GM23338 (cell line): Measurements from ENCODE around the gene SGO1. TPM values are rescaled to one million over a fixed set of nuclear protein-coding genes. Genes with fewer than 3 reads are reported as not detected.

Experiments used
- ATAC-seq: fragments of 200-7000 bp; cut with Tn5 transposase; 3 replicates; pipeline ENCODE4 v1.9.1; 2020
- DNase-seq: peaks from one replicate; pipeline ENCODE4 v3.0.0-alpha.2; 2015; ENCODE audit warnings: low spot score
- H2AFZ ChIP-seq: fragments of 200-600 bp; sonication (generic); 2 replicates; pipeline ENCODE4 v1.8.0; 2016; ENCODE audit warnings: antibody characterized with exemption, mild to moderate bottlenecking, moderate library complexity
- H3F3A ChIP-seq: fragments of 200-600 bp; sonication (generic); replicated peaks from 2 replicates; pipeline ENCODE4 v1.8.0; 2017; ENCODE audit warnings: antibody characterized with exemption, mixed run types, low read depth
- H3K27ac ChIP-seq: fragments of 200-600 bp; sonication (generic); 2 replicates; pipeline ENCODE4 v1.6.1; 2016; ENCODE audit warnings: low read depth
- H3K27me3 ChIP-seq: fragments of 200-600 bp; sonication (generic); 2 replicates; pipeline ENCODE4 v1.8.0; 2016; ENCODE audit warnings: mild to moderate bottlenecking, mixed run types, moderate library complexity; ENCODE audit not compliant: insufficient read depth
- H3K36me3 ChIP-seq: fragments of 200-600 bp; sonication (generic); 2 replicates; pipeline ENCODE4 v1.8.0; 2016; ENCODE audit warnings: mild to moderate bottlenecking; ENCODE audit not compliant: insufficient read depth
- H3K4me1 ChIP-seq: fragments of 200-600 bp; sonication (generic); 2 replicates; pipeline ENCODE4 v1.8.0; 2016; ENCODE audit warnings: mild to moderate bottlenecking, moderate library complexity; ENCODE audit not compliant: insufficient read depth
- H3K4me2 ChIP-seq: fragments of 200-600 bp; sonication (generic); 2 replicates; pipeline ENCODE4 v1.7.1; 2017; ENCODE audit warnings: mixed run types
- H3K4me3 ChIP-seq: fragments of 200-600 bp; sonication (generic); 2 replicates; pipeline ENCODE4 v1.6.1; 2016; ENCODE audit warnings: mixed run types
- H3K79me2 ChIP-seq: fragments of 200-600 bp; sonication (generic); replicated peaks from 2 replicates; pipeline ENCODE4 v1.8.0; 2017; ENCODE audit warnings: mild to moderate bottlenecking; ENCODE audit not compliant: insufficient read depth
- H3K9me2 ChIP-seq: fragments of 200-600 bp; sonication (generic); 2 replicates; pipeline ENCODE4 v1.8.0; 2017; ENCODE audit not compliant: insufficient read depth
- H4K20me1 ChIP-seq: fragments of 200-600 bp; sonication (generic); replicated peaks from 2 replicates; pipeline ENCODE4 v1.8.0; 2017; ENCODE audit warnings: mild to moderate bottlenecking; ENCODE audit not compliant: insufficient read depth
- H3K27ac Mint-ChIP-seq: 2 replicates; pipeline ENCODE4 v1.8.0; 2020; ENCODE audit warnings: inconsistent platforms, mild to moderate bottlenecking, moderate library complexity, mixed read lengths
- H3K27me3 Mint-ChIP-seq: 3 replicates; pipeline ENCODE4 v1.8.0; 2022; ENCODE audit warnings: low read depth, mild to moderate bottlenecking, moderate library complexity, mixed read lengths, inconsistent platforms; ENCODE audit not compliant: insufficient read depth, poor library complexity
- H3K36me3 Mint-ChIP-seq: 3 replicates; pipeline ENCODE4 v1.8.0; 2021; ENCODE audit warnings: low read depth, mild to moderate bottlenecking, inconsistent platforms, moderate library complexity, mixed read lengths
- H3K4me1 Mint-ChIP-seq: 3 replicates; pipeline ENCODE4 v1.8.0; 2020; ENCODE audit warnings: mild to moderate bottlenecking, inconsistent platforms, mixed read lengths
- H3K4me3 Mint-ChIP-seq: 3 replicates; pipeline ENCODE4 v1.8.0; 2021; ENCODE audit warnings: moderate library complexity, mild to moderate bottlenecking, inconsistent platforms, mixed read lengths
- H3K9me3 Mint-ChIP-seq: 3 replicates; pipeline ENCODE4 v1.8.0; 2020; ENCODE audit warnings: moderate library complexity, mild to moderate bottlenecking, inconsistent platforms, mixed read lengths
- CREB1 ChIP-seq: fragments of 250-450 bp; sonication (Bioruptor Pico); IDR thresholded peaks from 2 replicates; pipeline ENCODE4 v1.5.0; 2020; ENCODE audit warnings: low read depth, mild to moderate bottlenecking, moderate library complexity
- EZH2 ChIP-seq: fragments of 200-600 bp; sonication (generic); IDR thresholded peaks from one replicate; pipeline ENCODE4 v1.8.0; 2017; ENCODE audit warnings: antibody characterized with exemption, mild to moderate bottlenecking, low read depth; ENCODE audit not compliant: unreplicated experiment
- EZH2phosphoT487 ChIP-seq: fragments of 200-600 bp; sonication (generic); IDR thresholded peaks from one replicate; pipeline ENCODE4 v1.8.1; 2018; ENCODE audit warnings: antibody characterized with exemption; ENCODE audit not compliant: unreplicated experiment
- NANOG ChIP-seq: IDR thresholded peaks from 2 replicates; pipeline ENCODE4 v1.6.1; 2016; ENCODE audit warnings: antibody characterized with exemption, borderline replicate concordance
- POLR2AphosphoS5 ChIP-seq: IDR thresholded peaks from 2 replicates; pipeline ENCODE4 v1.6.1; 2016; ENCODE audit warnings: antibody characterized with exemption, low read depth
- STAT1 ChIP-seq: IDR thresholded peaks from one replicate; pipeline ENCODE4 v1.6.1; 2016; ENCODE audit warnings: antibody characterized with exemption; ENCODE audit not compliant: unreplicated experiment
- ZNF114 ChIP-seq: fragments of 250-450 bp; sonication (Bioruptor Pico); IDR thresholded peaks from 2 replicates; pipeline ENCODE4 v1.5.0; 2020; ENCODE audit warnings: mild to moderate bottlenecking, moderate library complexity
- ZNF331 ChIP-seq: fragments of 250-450 bp; sonication (Bioruptor Pico); IDR thresholded peaks from 2 replicates; pipeline ENCODE4 v1.5.0; 2020; ENCODE audit warnings: low read depth, mild to moderate bottlenecking, moderate library complexity
- polyA plus RNA-seq: library from polyadenylated mRNA; unstranded; fragments of >200 nt; fragmentation: Nextera tagmentation; extraction: Ambion mirVana; gene quantifications from 2 replicates; pipeline ENCODE4 v1.2.1, GENCODE V29; 2016
- total RNA-seq: library from RNA; depleted of rRNA; stranded (reverse); fragments of >200 nt; shearing (Covaris generic); gene quantifications from 2 replicates; pipeline ENCODE4 v1.2.3, GENCODE V29; 2014
- TF ChIP-seq, protein P1 (sequence below): IDR thresholded peaks from 2 replicates; pipeline ENCODE4 v1.6.1; 2016; ENCODE audit warnings: antibody characterized with exemption
- TF ChIP-seq, protein P2 (sequence below): IDR thresholded peaks from one replicate; pipeline ENCODE4 v1.6.1; 2018; ENCODE audit warnings: antibody characterized with exemption; ENCODE audit not compliant: unreplicated experiment
- TF ChIP-seq, protein P3 (sequence below), 2 experiments: fragments of 200-600 bp in 1 of 2; sonication (generic) in 1 of 2; conservative IDR thresholded peaks; 2 replicates each; pipeline versions ENCODE4 v1.5.1 to v1.6.1; 2016 to 2017; ENCODE audit warnings: antibody characterized with exemption in 2 of 2, low read depth in 2 of 2, mild to moderate bottlenecking in 2 of 2, moderate library complexity in 1 of 2
- TF ChIP-seq, protein P4 (sequence below): fragments of 250-450 bp; sonication (Bioruptor Pico); IDR thresholded peaks from 2 replicates; pipeline ENCODE4 v1.5.0; 2020; ENCODE audit warnings: mild to moderate bottlenecking, moderate library complexity

SGO1 gene
- total and polyA plus RNA-seq, 2 experiments from 2014 or later: 33.0 to 128 TPM

DNA sequence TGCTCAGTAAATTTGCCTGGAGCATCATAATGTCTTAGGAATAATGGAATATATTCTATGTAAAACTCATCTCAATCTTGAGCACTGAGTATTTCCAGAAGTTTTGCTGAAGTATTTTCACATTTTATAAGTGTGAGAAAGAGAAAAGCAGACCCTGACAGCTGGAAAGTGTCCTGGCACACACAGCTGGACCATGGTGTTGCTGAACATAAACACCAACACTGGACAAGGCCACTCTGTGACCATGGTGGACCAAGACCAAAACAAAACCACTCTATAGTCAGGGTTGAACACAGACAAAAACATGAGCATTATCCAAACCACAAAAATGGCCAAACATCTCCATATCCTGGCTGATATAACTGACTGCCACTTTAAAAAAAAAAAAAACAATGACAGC, 15.1 kb upstream of the SGO1 start (continued):
- TF ChIP-seq, protein P1, sequence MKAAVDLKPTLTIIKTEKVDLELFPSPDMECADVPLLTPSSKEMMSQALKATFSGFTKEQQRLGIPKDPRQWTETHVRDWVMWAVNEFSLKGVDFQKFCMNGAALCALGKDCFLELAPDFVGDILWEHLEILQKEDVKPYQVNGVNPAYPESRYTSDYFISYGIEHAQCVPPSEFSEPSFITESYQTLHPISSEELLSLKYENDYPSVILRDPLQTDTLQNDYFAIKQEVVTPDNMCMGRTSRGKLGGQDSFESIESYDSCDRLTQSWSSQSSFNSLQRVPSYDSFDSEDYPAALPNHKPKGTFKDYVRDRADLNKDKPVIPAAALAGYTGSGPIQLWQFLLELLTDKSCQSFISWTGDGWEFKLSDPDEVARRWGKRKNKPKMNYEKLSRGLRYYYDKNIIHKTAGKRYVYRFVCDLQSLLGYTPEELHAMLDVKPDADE: no peak
- TF ChIP-seq STAT1: no peak

DNA sequence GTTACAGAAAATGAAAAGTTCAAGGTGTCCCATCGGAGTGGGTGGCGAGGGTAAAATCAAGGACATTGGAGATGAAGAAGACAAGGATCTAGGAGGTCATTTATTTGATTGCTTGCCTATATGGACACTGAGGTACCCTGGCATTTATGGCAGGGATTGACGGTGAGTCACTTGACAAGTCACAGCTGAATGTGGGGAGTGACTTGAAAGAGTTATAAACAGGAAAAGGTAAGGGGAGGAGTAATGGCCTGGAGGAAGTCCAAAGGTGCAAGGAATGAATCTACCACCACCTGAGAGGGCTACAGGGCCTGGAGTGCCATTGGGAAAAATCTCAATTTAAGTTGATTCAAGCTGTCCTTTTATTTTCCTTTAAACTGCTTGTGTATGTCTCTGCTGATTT, 11.8 kb upstream of the SGO1 start:
- Mint-ChIP-seq H3K4me1 (no peaks in the 10 kb centered on the region), H3K36me3 (no peaks in the 10 kb centered on the region), H3K4me3 (no peak overlapping the region), H3K27me3 (peaks cover 3% of the 10 kb centered on the region), H3K27ac (no peak overlapping the region), H3K9me3 (no peaks in the 10 kb centered on the region; the same call in 2 of the 3 replicates)
- no peaks in the 10 kb centered on the region for H3F3A ChIP-seq
- no peak overlapping the region for H3K4me2 ChIP-seq
- no peaks in the 10 kb centered on the region for H3K27me3 ChIP-seq
- no peaks in the 10 kb centered on the region for H4K20me1 ChIP-seq
- ATAC-seq (no peak), DNase-seq (no peak)
- H3K79me2 ChIP-seq: no peaks in the 10 kb centered on the region
- no peaks in the 10 kb centered on the region for H3K4me1 ChIP-seq
- H3K4me3 ChIP-seq: no peak overlapping the region
- no peaks in the 10 kb centered on the region for H3K36me3 ChIP-seq
- H3K27ac ChIP-seq: no peak overlapping the region
- H3K9me2 ChIP-seq: no peaks in the 10 kb centered on the region
- no peak overlapping the region; the same call in 1 of the 2 replicates for H2AFZ ChIP-seq
- TF ChIP-seq EZH2phosphoT487 (no peak), EZH2 (no peak), STAT1 (no peak), CREB1 (no peak), ZNF331 (no peak), NANOG (no peak), POLR2AphosphoS5 (no peak), ZNF114 (CRISPR knock-in tag) (no peak)
- TF ChIP-seq, protein P2, sequence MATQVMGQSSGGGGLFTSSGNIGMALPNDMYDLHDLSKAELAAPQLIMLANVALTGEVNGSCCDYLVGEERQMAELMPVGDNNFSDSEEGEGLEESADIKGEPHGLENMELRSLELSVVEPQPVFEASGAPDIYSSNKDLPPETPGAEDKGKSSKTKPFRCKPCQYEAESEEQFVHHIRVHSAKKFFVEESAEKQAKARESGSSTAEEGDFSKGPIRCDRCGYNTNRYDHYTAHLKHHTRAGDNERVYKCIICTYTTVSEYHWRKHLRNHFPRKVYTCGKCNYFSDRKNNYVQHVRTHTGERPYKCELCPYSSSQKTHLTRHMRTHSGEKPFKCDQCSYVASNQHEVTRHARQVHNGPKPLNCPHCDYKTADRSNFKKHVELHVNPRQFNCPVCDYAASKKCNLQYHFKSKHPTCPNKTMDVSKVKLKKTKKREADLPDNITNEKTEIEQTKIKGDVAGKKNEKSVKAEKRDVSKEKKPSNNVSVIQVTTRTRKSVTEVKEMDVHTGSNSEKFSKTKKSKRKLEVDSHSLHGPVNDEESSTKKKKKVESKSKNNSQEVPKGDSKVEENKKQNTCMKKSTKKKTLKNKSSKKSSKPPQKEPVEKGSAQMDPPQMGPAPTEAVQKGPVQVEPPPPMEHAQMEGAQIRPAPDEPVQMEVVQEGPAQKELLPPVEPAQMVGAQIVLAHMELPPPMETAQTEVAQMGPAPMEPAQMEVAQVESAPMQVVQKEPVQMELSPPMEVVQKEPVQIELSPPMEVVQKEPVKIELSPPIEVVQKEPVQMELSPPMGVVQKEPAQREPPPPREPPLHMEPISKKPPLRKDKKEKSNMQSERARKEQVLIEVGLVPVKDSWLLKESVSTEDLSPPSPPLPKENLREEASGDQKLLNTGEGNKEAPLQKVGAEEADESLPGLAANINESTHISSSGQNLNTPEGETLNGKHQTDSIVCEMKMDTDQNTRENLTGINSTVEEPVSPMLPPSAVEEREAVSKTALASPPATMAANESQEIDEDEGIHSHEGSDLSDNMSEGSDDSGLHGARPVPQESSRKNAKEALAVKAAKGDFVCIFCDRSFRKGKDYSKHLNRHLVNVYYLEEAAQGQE: no peak
- TF ChIP-seq, protein P3, sequence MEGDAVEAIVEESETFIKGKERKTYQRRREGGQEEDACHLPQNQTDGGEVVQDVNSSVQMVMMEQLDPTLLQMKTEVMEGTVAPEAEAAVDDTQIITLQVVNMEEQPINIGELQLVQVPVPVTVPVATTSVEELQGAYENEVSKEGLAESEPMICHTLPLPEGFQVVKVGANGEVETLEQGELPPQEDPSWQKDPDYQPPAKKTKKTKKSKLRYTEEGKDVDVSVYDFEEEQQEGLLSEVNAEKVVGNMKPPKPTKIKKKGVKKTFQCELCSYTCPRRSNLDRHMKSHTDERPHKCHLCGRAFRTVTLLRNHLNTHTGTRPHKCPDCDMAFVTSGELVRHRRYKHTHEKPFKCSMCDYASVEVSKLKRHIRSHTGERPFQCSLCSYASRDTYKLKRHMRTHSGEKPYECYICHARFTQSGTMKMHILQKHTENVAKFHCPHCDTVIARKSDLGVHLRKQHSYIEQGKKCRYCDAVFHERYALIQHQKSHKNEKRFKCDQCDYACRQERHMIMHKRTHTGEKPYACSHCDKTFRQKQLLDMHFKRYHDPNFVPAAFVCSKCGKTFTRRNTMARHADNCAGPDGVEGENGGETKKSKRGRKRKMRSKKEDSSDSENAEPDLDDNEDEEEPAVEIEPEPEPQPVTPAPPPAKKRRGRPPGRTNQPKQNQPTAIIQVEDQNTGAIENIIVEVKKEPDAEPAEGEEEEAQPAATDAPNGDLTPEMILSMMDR (conservative IDR thresholded peaks at IDR 0.05; ENCODE audit: low read depth in 2 of 2): no peak
- TF ChIP-seq, protein P1: no peak
- TF ChIP-seq, protein P4, sequence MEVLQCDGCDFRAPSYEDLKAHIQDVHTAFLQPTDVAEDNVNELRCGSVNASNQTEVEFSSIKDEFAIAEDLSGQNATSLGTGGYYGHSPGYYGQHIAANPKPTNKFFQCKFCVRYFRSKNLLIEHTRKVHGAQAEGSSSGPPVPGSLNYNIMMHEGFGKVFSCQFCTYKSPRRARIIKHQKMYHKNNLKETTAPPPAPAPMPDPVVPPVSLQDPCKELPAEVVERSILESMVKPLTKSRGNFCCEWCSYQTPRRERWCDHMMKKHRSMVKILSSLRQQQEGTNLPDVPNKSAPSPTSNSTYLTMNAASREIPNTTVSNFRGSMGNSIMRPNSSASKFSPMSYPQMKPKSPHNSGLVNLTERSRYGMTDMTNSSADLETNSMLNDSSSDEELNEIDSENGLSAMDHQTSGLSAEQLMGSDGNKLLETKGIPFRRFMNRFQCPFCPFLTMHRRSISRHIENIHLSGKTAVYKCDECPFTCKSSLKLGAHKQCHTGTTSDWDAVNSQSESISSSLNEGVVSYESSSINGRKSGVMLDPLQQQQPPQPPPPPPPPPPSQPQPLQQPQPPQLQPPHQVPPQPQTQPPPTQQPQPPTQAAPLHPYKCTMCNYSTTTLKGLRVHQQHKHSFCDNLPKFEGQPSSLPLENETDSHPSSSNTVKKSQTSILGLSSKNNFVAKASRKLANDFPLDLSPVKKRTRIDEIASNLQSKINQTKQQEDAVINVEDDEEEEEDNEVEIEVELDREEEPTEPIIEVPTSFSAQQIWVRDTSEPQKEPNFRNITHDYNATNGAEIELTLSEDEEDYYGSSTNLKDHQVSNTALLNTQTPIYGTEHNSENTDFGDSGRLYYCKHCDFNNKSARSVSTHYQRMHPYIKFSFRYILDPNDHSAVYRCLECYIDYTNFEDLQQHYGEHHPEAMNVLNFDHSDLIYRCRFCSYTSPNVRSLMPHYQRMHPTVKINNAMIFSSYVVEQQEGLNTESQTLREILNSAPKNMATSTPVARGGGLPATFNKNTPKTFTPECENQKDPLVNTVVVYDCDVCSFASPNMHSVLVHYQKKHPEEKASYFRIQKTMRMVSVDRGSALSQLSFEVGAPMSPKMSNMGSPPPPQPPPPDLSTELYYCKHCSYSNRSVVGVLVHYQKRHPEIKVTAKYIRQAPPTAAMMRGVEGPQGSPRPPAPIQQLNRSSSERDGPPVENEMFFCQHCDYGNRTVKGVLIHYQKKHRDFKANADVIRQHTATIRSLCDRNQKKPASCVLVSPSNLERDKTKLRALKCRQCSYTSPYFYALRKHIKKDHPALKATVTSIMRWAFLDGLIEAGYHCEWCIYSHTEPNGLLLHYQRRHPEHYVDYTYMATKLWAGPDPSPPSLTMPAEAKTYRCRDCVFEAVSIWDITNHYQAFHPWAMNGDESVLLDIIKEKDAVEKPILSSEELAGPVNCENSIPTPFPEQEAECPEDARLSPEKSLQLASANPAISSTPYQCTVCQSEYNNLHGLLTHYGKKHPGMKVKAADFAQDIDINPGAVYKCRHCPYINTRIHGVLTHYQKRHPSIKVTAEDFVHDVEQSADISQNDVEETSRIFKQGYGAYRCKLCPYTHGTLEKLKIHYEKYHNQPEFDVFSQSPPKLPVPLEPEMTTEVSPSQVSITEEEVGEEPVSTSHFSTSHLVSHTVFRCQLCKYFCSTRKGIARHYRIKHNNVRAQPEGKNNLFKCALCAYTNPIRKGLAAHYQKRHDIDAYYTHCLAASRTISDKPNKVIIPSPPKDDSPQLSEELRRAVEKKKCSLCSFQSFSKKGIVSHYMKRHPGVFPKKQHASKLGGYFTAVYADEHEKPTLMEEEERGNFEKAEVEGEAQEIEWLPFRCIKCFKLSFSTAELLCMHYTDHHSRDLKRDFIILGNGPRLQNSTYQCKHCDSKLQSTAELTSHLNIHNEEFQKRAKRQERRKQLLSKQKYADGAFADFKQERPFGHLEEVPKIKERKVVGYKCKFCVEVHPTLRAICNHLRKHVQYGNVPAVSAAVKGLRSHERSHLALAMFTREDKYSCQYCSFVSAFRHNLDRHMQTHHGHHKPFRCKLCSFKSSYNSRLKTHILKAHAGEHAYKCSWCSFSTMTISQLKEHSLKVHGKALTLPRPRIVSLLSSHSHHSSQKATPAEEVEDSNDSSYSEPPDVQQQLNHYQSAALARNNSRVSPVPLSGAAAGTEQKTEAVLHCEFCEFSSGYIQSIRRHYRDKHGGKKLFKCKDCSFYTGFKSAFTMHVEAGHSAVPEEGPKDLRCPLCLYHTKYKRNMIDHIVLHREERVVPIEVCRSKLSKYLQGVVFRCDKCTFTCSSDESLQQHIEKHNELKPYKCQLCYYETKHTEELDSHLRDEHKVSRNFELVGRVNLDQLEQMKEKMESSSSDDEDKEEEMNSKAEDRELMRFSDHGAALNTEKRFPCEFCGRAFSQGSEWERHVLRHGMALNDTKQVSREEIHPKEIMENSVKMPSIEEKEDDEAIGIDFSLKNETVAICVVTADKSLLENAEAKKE (CRISPR knock-in tag): no peak
